Neural cell (in vitro differentiated cells): ENCODE results near the gene PTPRT. TPM values are rescaled to one million over a fixed set of nuclear protein-coding genes. Genes with fewer than 3 reads are reported as not detected.

Source experiments
- H2AFZ ChIP-seq: fragments of 200-600, 300-800 bp; sonication (generic), shearing (Covaris generic); 2 replicates; pipeline ENCODE4 v1.6.0; 2014; ENCODE audit warnings: low read depth, mild to moderate bottlenecking, antibody characterized with exemption, low read length, moderate library complexity
- H3F3A ChIP-seq: fragments of 200-600 bp; shearing (Covaris generic); 2 replicates; pipeline ENCODE4 v1.6.1; 2016; ENCODE audit warnings: mild to moderate bottlenecking, moderate library complexity, mixed read lengths, antibody characterized with exemption, low read length; ENCODE audit not compliant: insufficient read depth, poor library complexity, severe bottlenecking
- H3K27ac ChIP-seq: fragments of 200-600, 300-800 bp; sonication (generic), shearing (Covaris generic); 2 replicates; pipeline ENCODE4 v1.5.1; 2014; ENCODE audit warnings: mild to moderate bottlenecking, low read length, moderate library complexity
- H3K27me3 ChIP-seq: fragments of 300-800, 200-600 bp; sonication (generic), shearing (Covaris generic); 2 replicates; pipeline ENCODE4 v1.6.0; 2014; ENCODE audit warnings: mild to moderate bottlenecking, low read depth, low read length, moderate library complexity; ENCODE audit not compliant: insufficient read depth
- H3K36me3 ChIP-seq: fragments of 300-800, 200-600 bp; sonication (generic), shearing (Covaris generic); 2 replicates; pipeline ENCODE4 v1.5.1; 2014; ENCODE audit warnings: mild to moderate bottlenecking, antibody characterized with exemption, low read length, moderate library complexity; ENCODE audit not compliant: insufficient read depth
- H3K4me2 ChIP-seq: fragments of 300-800, 200-600 bp; sonication (generic), shearing (Covaris generic); 2 replicates; pipeline ENCODE4 v1.6.0; 2014; ENCODE audit warnings: mild to moderate bottlenecking, low read length
- H3K4me3 ChIP-seq: fragments of 300-800, 200-600 bp; sonication (generic), shearing (Covaris generic); 2 replicates; pipeline ENCODE4 v1.5.1; 2014; ENCODE audit warnings: mild to moderate bottlenecking, low read length, moderate library complexity
- H3K79me2 ChIP-seq: fragments of 200-600 bp; shearing (Covaris generic); replicated peaks from 2 replicates; pipeline ENCODE4 v1.6.0; 2014; ENCODE audit warnings: mild to moderate bottlenecking, low read length, moderate library complexity; ENCODE audit not compliant: insufficient read depth
- H3K9ac ChIP-seq: fragments of 300-800, 200-600 bp; sonication (generic), shearing (Covaris generic); 2 replicates; pipeline ENCODE4 v1.6.1; 2016; ENCODE audit warnings: mild to moderate bottlenecking, low read length, mixed read lengths
- H3K9me2 ChIP-seq: fragments of 200-600 bp; shearing (Covaris generic); 2 replicates; pipeline ENCODE4 v1.6.1; 2016; ENCODE audit warnings: mild to moderate bottlenecking, low read length, mixed read lengths; ENCODE audit not compliant: insufficient read depth
- H3K9me3 ChIP-seq: fragments of 200-600, 300-800 bp; sonication (generic), shearing (Covaris generic); 2 replicates; pipeline ENCODE4 v1.6.1; 2016; ENCODE audit warnings: mild to moderate bottlenecking, mixed run types, low read length, moderate library complexity, mixed read lengths
- H4K20me1 ChIP-seq: fragments of 200-600 bp; shearing (Covaris generic); 2 replicates; pipeline ENCODE4 v1.6.1; 2016; ENCODE audit warnings: mild to moderate bottlenecking, mixed run types; ENCODE audit not compliant: insufficient read depth
- CTCF ChIP-seq: fragments of 450-650 bp; IDR thresholded peaks from 2 replicates; pipeline ENCODE4 v1.5.1; 2014; ENCODE audit warnings: antibody characterized with exemption, mild to moderate bottlenecking, moderate library complexity; ENCODE audit not compliant: poor library complexity, severe bottlenecking
- EP300 ChIP-seq: fragments of 450-650 bp; conservative IDR thresholded peaks from 2 replicates; pipeline ENCODE4 v1.6.1; 2014; ENCODE audit warnings: antibody characterized with exemption, mild to moderate bottlenecking, moderate library complexity; ENCODE audit not compliant: poor library complexity, severe bottlenecking
- EZH2 ChIP-seq: fragments of 200-600, 300-800 bp; shearing (Covaris generic), sonication (generic); IDR thresholded peaks from 2 replicates; pipeline ENCODE4 v1.6.1; 2014; ENCODE audit warnings: antibody characterized with exemption, low read length, borderline replicate concordance, mild to moderate bottlenecking; ENCODE audit not compliant: insufficient read depth, poor library complexity, severe bottlenecking
- MXI1 ChIP-seq: fragments of 450-650 bp; conservative IDR thresholded peaks from 2 replicates; pipeline ENCODE4 v1.6.1; 2014; ENCODE audit warnings: antibody characterized with exemption, mild to moderate bottlenecking; ENCODE audit not compliant: poor library complexity, severe bottlenecking
- POLR2AphosphoS5 ChIP-seq: IDR thresholded peaks from 2 replicates; pipeline ENCODE4 v1.6.1; 2012
- RAD21 ChIP-seq: fragments of 450-650 bp; conservative IDR thresholded peaks from 2 replicates; pipeline ENCODE4 v1.6.1; 2014; ENCODE audit warnings: antibody characterized with exemption, mild to moderate bottlenecking, moderate library complexity
- REST ChIP-seq: IDR thresholded peaks from 2 replicates; pipeline ENCODE4 v1.6.1; 2012; ENCODE audit warnings: borderline replicate concordance
- SMC3 ChIP-seq: fragments of 450-650 bp; conservative IDR thresholded peaks from 2 replicates; pipeline ENCODE4 v1.6.1; 2014; ENCODE audit warnings: antibody characterized with exemption, mild to moderate bottlenecking, moderate library complexity; ENCODE audit not compliant: poor library complexity
- TAF1 ChIP-seq: IDR thresholded peaks from 2 replicates; pipeline ENCODE4 v1.6.1; 2012; ENCODE audit warnings: low read depth
- polyA plus RNA-seq: library from polyadenylated mRNA; depleted of rRNA; stranded (reverse); fragments of >200 nt; gene quantifications from 2 replicates; pipeline ENCODE4 v1.2.3, GENCODE V29; 2014

Gene PTPRT
- polyA plus RNA-seq, 1 donor from 2014 or later: 9.2 TPM

DNA sequence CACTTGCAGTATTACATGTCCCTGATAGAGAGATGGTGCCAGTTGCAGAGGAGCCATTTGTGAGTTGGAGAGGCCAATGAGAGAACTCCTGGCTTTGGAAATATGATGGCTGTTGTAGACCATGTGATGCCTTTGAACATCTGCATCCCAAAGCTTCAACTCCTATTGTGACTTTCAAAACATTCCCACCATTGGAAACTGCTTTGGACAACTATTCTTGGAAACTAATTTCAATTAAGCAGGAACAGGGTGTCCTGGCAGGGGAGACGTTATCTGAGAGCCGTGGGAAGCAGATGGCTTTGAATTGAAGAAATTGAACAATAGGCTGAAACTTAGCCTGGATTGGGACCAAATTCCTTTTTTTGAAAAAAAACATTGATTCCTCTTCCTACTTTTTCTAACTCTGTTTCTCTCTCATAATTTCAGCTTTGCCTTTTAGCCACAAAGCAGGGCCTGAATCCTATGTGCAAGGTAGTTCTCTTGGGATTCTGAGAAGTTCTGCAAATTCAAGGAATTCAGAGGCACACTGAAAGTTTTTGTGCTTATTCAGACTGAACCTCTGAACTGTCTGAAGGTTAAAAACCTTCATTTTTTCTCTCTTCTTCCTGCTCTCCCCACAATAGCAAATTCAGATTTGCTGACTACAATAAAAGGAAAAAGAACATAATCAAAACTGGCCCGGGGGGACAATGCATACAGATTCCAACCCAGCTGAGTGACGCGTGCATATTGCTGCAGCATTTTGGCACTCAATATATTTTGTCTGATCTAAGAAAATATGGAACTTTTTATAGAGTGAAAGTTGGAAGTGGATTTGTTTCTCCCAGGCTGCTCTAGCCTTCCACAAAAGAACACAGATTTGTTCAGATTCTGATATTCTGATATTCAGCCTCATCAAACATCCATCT lies 851.2 kb downstream of the PTPRT start:
- no peaks in the 10 kb centered on the region for H3K9me3 ChIP-seq
- no peak for TF ChIP-seq REST
- no peak for TF ChIP-seq CTCF
- TF ChIP-seq POLR2AphosphoS5: no peak
- TF ChIP-seq RAD21: no peak
- no peak for TF ChIP-seq EZH2
- no peak for TF ChIP-seq TAF1
- TF ChIP-seq EP300: no peak
- TF ChIP-seq SMC3: no peak
- TF ChIP-seq MXI1: no peak
- no peak overlapping the region for H3K4me3 ChIP-seq
- H4K20me1 ChIP-seq: no peaks in the 10 kb centered on the region
- H3K27me3 ChIP-seq: no peaks in the 10 kb centered on the region
- no peaks in the 10 kb centered on the region for H3K79me2 ChIP-seq
- H2AFZ ChIP-seq: no peak overlapping the region
- no peak overlapping the region for H3K9ac ChIP-seq
- H3K4me2 ChIP-seq: no peak overlapping the region
- no peaks in the 10 kb centered on the region for H3F3A ChIP-seq
- H3K27ac ChIP-seq: no peak overlapping the region
- H3K36me3 ChIP-seq: no peaks in the 10 kb centered on the region
- H3K9me2 ChIP-seq: no peaks in the 10 kb centered on the region

GRCh38 chr20:42336576-42336975 lies 853.1 kb downstream of the PTPRT start:
- Histone ChIP-seq H3K9me3 (no peaks in the 10 kb centered on the region), H3K36me3 (no peaks in the 10 kb centered on the region), H3K27me3 (no peaks in the 10 kb centered on the region), H3K9ac (no peak overlapping the region), H3K4me3 (no peak overlapping the region), H2AFZ (no peak overlapping the region), H4K20me1 (no peaks in the 10 kb centered on the region), H3K27ac (no peak overlapping the region), H3K79me2 (no peaks in the 10 kb centered on the region), H3F3A (no peaks in the 10 kb centered on the region), H3K4me2 (no peak overlapping the region), H3K9me2 (no peaks in the 10 kb centered on the region)
- TF ChIP-seq SMC3 (no peak), EZH2 (no peak), EP300 (no peak), RAD21 (no peak), REST (no peak), TAF1 (no peak), POLR2AphosphoS5 (no peak), CTCF (no peak), MXI1 (no peak)
